ENCODE data around the gene PARP3.
"Not testable (repeated sequence)": the region's sequence is repeated elsewhere in the genome, so short reads cannot be mapped to it uniquely, and the experiment has no call there.

Gene PARP3

DNA sequence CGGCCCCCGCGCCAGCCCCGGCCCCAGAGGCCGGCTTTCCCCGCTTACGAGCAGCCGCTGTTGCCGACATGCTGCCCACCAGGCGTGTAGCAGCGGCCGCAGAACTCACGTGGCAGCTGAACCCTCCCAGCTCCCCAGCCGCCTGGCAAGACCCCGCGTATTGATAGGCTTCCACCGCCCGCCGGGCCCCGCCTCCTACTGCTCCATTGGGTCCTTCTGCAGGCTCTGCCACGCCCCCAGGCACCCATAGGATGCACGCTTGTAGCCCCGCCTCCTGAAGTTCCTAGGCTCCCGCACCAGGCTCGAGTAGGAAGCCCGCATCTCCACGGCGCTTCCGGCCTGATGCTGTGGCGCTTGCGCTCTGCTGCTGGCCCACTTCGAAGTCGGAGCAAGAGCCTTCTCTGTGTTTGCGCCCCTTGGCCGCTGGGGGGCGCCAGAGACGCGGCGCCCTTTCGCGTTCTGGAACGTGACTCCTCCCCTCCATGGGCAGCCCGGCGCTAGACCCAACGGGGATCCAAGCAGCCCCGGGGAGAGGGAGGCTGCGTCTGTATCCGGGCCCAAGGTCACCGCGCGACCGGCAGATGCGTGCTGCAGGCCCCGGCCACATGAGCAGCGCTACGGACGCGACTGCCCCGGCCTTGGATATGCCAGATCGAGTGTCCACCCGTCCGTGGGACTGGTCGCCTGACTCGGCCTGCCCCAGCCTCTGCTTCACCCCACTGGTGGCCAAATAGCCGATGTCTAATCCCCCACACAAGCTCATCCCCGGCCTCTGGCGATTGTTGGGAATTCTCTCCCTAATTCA is at the start of gene PARP3, which contains the start of gene RRP9:
Gene PARP3 (plus strand): TSS at position 566 of the 805 bp plus-strand sequence. CDS start 993 bp downstream, outside the sequence.
Gene RRP9 (minus strand): TSS at position 107 of the 805 bp plus-strand sequence. CDS start 37 bp downstream, at position 70.
- peak; percentile 99 for DNase-seq

- no peak for DNase-seq
Observed at GRCh38 chr3:51894391-51894790, 47.8 kb upstream of the PARP3 start.

DNA sequence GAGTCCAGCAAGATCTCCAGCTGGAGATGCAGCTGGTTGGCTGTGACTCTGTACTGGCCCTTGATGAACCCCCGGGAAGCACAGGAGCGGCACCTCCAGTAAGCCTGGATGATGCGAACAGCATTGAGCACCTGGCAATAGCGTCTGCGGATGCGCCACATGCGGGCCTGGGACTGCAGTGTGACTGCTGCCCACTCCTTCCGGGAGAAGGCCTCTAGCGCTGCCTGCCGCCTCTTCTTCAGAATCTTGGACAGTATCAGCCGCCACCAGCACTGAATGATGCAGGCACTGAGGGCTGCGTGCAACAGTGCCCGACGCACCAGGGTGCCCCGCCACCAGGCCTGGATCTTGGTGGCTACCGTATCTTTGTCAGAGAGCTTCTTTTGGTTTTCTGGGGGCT is 47.2 kb upstream of the PARP3 start:
- no peak for DNase-seq

DNA sequence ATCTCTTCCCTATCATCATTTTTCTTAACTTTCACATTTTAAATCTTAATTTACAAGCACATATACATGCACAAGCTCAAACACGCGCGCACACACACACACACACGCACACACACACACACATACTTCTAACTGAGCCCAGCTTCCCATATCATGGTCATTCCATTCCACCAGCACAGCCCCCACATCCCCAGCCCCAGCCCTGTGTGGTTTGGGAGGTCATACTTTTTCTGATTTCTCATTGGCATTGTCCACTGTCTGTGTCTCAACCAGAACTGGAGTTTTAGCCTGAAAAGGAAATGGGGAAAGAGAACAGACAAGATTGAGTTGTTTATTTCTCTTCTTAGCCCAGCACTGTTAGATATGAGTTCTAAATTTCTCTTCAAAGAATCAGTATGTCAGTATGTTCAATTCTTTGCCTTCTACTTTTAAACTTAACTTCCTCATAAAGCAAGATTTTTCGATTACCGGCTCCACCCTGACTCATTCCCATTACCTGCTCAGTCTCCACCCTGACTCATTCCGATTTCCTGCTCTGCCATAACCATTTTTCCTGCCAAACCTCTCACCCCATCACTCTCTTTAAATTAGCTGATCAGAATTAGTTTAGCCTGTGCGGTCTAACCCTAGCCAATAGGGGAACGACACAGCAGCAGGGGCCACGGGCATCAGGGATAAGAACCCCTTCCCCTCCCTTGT is 45.4 kb upstream of the PARP3 start:
- no peak for DNase-seq

GRCh38 chr3:51897391-51897790 is 44.8 kb upstream of the PARP3 start:
- DNase-seq, result no peak

DNA sequence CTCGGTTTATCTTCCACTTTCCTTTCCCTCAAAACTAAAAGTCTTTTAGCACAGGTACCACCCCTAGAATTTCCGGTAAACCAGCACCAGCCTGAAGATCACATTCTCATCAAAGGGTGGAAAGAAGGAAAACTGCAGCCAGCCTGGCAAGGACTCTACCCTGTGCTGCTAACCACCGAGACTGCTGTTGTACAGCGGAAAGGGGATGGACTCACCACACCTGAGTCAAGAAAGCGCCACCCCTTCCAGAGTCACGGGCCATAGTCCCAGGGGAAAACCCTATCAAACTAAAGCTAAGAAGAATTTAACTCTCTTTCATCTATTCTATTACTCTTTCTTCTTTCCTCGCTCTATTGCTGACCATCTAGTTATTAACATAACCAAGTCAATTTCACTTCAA is 42.1 kb upstream of the PARP3 start:
- not testable (repeated sequence) for DNase-seq

DNA sequence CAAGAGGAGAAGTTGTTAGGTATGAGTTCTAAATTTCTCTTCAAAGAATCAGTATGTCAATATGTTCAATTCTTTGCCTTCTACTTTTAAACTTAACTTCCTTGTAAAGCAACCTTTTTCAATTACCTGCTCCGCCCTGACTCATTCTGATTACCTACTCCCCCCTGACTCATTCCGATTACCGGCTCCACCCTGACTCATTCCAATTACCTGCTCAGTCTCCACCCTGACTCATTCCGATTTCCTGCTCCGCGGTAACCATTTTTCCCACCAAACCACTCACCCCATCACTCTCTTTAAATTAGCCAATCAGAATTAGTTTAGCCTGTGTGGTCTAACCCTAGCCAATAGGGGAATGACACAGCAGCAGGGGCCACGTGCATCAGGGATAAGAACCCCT is 39.8 kb upstream of the PARP3 start:
- DNase-seq, result not testable (repeated sequence)

- no peak for DNase-seq
Observed at GRCh38 chr3:51904034-51904823, 37.9 kb upstream of the PARP3 start.

- DNase-seq, result no peak
Observed at GRCh38 chr3:51908026-51908425, 34.1 kb upstream of the PARP3 start.

- no peak for DNase-seq
Observed at GRCh38 chr3:51916418-51916817, 25.7 kb upstream of the PARP3 start.

DNA sequence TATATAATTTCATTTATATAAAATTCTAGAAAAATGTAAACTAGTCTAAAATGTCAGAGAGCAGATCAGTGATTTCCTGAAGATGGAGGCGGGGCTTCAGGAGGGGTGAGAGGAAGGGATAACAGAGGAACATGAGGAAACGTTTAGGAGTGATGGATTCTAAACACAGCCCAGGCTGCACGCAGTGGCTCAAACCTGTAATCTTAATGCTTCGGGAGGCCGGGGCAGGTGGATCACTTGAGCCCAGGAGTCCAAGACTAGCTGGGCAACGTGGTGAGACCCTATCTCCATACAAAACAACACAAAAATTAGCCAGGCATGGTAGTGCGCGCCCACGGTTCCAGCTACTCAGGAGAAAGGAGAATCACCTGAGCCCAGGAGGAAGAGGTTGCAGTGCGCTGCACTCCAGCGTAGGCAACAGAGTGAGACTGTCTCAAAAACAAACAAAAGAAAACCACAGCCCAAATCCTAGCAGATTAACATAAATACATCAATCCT is 21.0 kb upstream of the PARP3 start:
- no peak for DNase-seq

DNA sequence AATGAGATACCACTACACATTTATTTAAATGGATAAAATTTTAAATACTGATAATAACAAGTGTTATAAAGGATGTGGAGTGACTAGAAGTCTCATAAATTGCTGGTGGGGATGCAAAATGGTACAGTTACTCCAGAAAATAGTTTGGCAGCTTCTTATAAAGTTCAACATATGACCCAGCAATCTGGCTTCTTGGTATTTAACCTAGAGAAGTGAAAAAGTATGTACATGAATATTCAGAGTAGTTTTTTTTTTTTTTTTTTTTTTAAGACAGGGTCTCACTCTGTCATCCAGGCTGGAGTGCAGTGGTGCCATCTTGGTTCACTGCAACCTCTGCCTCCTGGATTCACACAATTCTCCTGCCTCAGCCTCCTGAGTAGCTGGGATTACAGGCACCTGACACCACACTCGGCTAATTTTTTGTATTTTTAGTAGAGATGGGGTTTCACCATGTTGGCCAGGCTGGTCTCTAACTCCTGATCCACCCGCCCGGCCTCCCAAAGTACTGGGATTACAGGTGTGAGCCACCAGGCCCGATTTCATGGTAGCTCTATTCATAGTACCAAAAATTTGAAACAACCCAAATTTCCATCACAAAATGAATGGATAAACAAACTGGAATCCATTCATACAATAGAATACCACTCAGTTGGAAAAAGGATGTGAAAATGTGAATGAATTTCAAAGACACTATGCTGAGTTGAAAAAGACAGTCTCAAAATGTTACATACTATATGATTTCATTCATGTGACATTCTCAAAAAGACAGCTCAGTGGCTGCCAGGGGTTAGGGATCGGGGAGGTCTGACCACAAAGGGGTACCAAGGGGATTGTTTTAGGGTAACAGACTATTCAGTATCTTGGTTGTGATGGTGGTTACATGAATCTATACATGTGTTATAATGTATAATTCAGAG is 14.8 kb upstream of the PARP3 start:
- no peak for DNase-seq

DNA sequence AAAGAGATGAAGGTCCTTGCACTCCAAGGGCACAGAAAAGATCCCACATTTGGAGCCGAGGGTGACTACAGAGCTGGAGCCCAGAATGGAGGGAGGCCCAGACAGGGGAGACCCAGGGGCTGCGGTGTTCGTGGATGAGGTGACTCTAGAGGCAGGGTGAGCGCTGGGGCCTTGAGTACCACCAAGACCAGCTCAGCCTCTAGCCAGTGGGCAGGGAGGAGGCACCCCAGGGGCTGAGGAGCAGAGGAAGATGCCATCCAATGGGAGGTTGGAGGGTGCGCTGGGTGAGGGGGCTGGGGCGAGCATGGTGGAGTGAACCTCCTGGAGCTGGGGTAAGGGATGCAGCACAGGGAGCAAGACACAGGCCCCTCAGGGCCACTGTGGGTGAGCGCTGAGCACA is 13.7 kb upstream of the PARP3 start:
- DNase-seq, result no peak

GRCh38 chr3:51928981-51929380 is 13.2 kb upstream of the PARP3 start:
- DNase-seq, result not testable (repeated sequence)

- no peak for DNase-seq
Observed at GRCh38 chr3:51929420-51930003, 12.7 kb upstream of the PARP3 start.

DNA sequence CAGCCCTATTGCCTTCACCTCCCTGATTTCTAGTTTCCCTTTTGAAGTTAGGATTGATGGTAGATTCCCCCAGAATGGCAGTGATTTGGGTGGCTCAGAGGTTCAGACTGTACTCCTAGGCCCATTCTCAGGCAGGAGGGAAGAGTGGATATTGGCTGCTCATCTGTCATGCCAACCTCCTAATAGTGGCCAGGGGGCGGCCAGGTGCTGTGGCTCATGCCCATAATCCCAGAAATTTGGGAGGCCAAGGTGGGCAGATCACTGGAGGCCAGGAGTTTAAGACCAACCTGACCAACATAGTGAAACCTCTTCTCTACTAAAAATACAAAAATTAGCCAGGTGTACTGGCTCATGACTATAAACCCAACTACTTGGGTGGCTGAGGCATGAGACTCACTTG is 11.7 kb upstream of the PARP3 start:
- no peak for DNase-seq

DNA sequence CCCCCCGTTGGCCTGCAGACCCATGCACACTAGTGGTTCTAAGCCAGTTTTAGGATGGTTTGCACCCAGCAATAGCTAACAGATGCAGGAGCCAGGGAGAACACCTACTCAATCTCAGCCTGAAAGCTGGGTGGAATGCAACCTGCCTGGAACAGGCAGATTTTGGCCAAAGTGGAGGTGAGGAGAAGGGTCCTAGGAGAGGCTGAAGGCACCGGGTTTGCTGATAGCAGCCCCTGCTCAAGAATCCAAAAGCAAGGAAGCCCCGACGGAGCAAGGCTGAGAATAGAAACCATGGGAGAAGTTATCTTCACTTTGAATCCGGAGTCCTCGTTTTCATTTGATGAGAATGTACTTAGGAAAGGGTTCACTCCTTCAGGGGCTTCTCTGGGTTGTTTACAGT is 10.4 kb upstream of the PARP3 start:
- no peak for DNase-seq

GRCh38 chr3:51932471-51933370 is 9.4 kb upstream of the PARP3 start:
- no peak for DNase-seq

GRCh38 chr3:51933471-51934138 is 8.6 kb upstream of the PARP3 start:
- no peak for DNase-seq

Measured in NCI-H146 (cell line).